GM19043 (cell line): ENCODE measurements around the gene SHOC2.

Source experiments
- ATAC-seq: cut with Tn5 transposase; IDR thresholded peaks from one replicate; pipeline ENCODE4 v1.9.1; 2021; ENCODE audit warnings: low read depth; ENCODE audit not compliant: unreplicated experiment

The SHOC2 gene

DNA sequence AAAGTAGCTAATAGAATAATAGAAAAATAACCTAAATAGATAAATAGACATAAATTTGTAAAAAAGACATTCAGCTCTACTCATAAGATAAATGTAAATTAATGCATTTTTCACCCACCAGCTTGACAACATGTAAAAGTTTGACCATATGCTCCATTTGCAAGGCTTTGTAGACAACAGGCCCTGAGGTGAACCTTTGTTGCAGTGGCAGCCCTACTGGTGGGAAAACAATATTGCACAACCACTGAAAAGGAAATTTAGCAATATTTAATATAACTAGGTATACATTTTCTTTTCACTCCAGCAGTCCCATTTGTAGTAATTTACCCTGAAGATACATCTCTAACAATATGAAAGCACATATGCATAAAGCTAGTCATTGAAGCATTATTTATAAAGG is 118.5 kb downstream of the SHOC2 start:
- ATAC-seq: no peak

DNA sequence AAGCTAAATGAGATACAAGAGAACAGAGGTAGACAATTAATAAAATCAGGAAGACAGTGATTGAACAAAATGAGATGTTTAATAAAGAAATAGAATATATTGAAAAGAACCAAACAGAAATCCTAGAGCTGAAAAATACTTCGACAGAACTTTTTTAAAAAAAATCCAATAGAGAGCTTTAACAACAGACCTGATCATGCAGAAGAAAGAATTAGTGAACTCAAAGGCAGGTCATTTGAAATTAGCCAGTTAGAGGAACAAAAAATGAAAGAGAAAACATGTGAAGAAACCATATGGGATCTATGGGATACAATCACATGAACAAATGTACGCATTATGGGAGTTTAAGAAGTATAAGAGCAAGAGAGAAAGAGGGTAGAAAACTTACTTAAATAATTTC is 120.1 kb downstream of the SHOC2 start:
- no peak for ATAC-seq

DNA sequence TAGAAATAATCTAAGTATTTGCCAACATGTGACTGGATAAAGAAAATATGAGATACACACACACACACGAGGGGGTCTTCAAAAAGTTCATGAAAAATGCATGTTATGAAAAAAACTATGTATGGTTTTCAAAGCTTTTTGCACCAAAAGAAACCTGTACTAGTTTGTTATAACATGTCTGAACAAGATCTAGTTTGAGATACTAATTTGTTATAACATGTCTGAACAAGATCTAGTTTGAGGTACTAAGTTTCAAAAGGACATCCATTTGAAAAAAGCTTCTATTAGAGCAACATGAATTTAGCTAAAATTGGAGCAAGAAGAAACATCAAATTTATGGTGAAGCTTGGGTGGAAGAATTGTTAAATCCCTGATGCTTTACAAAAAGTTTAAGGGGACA is 137.6 kb downstream of the SHOC2 start:
- ATAC-seq: no peak
